GM19467 (cell line): ENCODE data around the gene RASGRP3.
A peak's percentile ranks its signal among the peaks of the same experiment; 100 is the strongest.

Experiments
- ATAC-seq: cut with Tn5 transposase; IDR thresholded peaks from one replicate; pipeline ENCODE4 v1.9.1; 2021; ENCODE audit warnings: mild to moderate bottlenecking, moderate library complexity; ENCODE audit not compliant: unreplicated experiment

The RASGRP3 gene

DNA sequence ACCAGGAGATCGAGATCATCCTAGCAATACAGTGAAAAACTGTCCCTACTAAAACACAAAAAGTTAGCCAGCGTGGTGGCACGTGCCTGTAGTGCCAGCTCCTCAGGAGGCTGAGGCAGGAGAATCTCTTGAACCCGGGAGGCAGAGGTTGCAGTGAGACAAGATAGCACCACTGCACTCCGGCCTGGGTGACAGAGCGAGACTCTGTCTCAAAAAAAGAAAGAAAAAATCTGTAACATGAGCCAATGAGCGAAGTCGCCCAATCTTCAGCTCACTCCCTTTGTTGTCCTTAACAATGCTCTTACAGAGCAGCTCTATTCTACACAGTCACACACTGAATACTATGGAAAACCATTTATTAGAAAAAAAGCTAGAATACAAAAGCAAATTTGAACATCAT, 100.6 kb downstream of the RASGRP3 start:
- no peak for ATAC-seq

DNA sequence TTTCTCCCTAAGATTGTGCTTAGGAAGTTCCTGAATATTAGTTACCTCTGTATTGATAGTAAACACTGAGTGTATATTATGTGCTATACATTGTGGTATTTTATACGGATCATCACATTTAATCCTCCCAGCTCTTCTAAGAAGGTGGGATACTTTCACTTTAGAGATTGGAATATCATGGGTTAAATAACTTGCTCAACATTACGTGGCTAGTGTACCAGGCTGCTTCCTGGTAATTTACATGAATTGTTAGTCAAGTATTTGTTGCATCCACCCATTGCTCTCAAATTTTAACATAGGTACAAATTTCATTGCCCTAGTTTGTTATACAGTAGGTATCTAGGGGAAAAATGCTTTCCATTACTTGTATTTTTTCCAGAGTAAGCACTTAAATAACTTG, 101.2 kb downstream of the RASGRP3 start:
- no peak for ATAC-seq

DNA sequence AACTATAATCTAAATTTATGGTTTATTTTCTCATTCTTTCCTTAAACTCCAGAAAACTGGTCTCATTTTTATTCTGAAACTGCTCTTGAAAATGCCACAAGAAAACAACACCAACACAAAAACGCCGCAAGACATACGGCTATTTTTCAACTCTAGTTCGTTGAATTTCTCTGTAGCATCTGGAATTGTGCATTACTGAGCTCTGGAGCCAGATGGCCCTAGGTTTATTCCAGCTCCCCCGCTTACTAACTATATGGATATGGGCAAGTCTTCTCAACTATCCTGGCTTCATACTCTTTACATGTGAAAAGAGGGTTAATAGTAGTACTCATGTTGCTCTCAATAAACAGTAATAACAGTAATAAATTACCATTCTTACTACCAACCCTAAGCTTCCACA, 102.8 kb downstream of the RASGRP3 start:
- no peak for ATAC-seq

DNA sequence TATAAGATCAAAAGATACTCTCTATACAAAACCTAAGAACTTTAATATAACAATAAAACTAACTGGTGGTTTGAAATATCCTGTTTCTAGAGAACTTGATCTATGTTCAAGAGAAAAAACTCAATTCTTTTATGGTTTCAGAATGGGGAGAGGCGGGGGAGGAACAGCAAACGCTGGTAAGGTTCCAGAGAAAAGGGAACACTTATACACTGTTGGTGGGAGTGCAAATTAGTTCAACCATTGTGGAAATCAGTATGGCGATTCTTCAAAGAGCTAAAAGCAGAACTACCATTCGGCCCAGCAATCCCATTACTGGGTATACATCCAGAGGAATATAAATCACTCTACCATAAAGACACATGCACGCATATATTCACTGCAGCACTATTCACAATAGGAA, 105.4 kb downstream of the RASGRP3 start:
- no peak for ATAC-seq

DNA sequence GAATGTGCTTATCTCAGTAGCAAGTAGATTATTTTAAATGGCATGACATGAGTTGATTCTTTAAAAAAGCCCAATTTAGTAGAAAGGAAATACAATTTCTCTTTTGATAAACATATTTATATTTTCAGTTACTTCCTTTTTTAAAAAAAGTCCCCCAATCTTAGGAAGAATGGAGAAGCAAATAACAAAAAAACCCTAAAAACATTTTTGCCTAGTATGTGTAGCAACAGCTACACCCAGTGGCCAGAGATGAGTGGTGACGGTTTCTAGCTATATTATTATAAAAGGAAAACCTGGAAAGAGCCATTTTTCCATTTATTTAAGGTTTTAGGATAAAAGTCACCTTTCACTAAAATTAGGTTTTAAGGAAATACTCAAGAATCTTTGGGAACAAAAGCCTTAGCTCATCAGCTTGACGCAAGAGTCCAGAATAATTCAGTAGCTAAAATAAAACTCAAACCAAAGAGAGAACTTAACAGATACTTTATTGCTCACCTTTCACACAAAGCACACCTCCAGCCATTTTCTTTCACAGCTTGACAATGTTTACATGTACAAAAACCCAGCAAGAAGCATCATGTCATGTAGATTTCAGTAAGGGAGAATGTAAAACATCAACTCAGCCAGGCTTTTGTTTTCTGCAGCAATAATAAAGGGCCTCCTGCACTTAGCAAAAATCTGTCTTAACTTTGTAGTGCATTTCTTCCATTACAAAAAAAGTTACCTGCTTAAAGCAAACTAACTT, 106.9 kb downstream of the RASGRP3 start:
- no peak for ATAC-seq

DNA sequence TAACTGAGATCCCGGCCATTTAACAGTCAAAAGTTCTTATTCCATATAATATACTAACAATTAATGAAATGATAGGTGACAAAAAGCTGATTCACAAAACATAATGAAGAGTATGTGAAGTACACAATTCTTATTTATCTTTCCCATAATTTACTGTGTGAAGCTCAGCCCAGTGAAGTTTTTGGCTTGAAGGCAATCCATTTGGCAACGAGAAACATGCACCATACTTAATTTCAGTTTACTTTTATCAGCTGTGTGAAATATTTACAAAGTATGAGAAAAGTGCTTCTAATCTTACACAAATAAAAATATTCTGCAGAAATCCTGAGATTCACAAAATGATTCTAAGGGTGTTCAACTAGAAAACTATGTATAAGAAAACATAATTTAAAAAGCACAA, 110.3 kb downstream of the RASGRP3 start:
- ATAC-seq: no peak

DNA sequence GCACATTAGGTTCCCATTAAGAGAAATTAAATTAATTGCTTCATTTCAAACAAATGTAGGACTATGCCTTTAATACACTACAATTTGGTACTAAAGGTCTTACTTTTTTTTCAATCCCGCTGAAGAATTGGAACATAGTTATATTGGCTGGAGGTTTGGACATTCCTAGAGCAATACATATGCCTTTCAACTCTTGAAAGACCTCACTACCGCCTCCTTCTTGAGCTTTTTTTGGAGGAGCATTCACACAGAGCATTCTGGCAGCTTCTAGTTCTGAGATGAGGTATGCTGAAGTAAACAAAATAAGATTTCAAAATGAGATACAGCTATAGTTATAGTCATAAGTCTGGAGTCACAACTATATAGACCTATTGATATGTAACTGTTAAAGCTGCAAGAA, 111.8 kb downstream of the RASGRP3 start:
- no peak for ATAC-seq

DNA sequence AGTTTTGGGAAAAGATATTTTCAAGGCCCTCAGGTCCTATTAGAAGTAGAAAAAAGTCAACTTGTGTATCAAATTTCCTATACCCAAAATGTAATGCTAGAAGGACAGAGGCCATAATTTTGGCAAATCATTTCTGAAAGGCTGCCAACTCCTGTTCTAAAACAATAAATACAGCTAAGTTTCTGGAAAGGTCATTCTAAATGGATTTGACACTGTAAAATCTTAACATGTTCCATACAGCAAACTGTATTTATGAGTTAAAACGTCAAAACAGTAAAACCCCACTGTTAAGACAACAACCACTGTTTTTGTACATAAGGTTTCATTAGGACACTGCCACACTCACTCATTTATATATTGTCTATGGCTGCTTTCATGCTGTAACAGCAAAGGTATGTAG, 113.0 kb downstream of the RASGRP3 start:
- no peak for ATAC-seq

DNA sequence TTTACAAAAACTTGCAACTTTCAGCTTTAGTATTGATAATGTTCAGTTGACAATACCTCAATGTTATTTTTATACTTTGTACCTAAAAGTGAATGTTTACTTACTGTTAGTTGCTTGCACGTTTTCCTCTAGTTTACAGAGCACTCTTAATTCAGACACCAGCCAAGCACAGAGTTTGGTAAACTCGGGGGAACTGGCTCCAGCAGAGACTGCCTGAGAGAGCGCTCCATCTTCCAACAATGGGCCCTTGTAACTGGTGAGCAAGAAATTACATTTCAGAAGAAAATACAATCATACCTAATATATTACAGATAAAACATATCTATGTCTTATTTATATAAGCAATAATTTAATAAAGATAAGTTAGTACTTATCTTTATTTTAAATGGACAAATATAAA, 118.9 kb downstream of the RASGRP3 start:
- no peak for ATAC-seq

DNA sequence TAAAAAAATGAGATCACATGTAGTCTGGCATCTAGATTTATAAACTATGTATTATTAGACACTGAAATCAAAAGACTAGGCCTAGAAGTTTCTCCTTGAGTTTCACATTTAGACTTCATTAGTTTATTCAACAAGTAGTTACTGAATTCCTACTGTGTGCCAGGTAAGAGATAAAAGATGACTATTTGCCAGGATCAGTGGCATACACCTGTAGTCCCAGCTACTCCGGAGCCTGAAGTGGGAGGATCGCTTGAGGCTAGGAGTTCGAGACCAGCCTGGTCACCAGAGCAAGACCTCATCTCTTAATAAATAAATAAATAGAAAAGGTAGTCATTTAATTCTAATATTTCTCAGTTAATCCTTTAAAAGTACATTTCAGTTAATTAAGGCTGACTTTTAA, 120.6 kb downstream of the RASGRP3 start:
- no peak for ATAC-seq

DNA sequence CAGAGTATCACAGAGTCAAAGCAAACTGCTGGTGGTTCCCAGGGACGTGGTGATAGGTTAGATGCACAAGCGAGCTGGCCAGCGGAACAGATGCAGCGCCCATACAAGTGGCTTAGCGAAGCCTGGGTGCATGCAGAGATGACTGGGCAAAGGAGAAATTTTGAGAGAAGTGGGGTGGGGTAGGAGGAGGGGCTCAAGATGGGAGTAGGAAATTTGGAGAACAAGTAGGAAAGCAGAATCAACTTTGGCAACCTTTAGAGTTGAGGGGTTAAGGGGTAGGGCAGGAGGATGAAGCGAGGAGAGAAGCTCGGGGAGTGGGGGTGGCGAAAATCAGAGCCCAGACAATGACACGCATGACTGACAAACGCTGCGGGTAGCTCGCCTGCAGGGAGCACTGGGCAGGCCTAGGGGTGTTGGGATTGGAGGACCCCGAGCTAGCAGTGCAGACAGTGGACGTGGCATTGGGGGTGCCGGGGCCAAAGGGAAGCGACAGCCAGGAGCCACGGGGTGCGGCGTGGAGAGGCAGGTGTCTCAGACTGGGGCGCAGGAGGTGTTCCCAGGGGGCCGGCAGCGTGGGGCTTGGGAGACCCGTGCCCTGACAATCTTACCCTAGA, 122.2 kb downstream of the RASGRP3 start:
- peak; percentile 47 for ATAC-seq

DNA sequence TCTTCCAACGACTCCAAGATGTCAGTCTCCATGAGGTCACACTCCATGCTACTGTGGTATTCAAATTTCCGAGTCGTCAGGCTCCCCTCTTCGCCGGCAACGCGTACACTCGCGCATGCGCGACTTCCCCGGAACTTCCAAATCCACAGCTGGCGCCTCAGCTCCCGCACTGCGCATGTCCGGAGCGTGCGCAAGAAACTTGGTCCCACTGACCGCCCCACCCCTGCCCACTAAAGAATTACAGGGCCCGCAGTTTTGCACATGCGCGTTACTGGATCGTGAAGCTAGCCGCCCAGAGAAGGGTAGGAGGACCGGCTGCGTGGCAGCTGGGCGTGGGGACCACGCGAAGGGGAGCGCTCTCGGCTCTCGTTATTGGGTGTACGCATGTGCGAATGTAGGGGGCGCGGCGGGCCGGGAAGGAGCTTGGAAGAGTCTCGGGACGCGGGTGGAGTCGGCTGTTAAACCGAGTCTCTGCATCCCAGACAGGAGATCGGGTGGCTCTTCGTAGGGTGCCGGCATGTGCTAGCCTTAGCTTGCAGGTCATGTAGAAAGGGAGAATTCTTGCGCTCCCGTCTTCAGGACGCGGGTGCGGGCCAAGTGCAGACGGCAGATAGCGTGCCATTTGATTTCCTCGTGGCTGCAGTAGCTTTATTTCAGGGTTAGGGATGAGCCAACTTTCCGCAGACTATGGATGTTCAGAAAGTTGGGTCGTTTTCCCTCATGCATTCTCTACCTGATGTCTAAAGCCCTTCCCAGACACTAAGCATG, 122.9 kb downstream of the RASGRP3 start, which contains the start of gene FAM98A:
Gene FAM98A (minus strand): TSS at position 125 of the 768 bp plus-strand sequence. CDS start 78 bp downstream, at position 47.
- ATAC-seq: peak; percentile 94

DNA sequence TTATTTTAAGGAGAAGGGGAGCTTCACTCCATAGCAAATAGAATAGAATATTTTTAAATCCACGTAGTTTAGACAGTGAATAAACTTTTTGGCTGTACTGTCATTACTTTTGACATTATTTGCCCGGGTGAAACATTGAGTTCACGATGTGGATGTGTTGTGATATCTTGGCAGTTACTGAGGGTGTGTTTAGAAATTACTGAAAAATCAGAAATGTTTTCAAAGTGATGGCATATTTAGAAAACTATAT, 123.4 kb downstream of the RASGRP3 start:
- ATAC-seq: no peak

DNA sequence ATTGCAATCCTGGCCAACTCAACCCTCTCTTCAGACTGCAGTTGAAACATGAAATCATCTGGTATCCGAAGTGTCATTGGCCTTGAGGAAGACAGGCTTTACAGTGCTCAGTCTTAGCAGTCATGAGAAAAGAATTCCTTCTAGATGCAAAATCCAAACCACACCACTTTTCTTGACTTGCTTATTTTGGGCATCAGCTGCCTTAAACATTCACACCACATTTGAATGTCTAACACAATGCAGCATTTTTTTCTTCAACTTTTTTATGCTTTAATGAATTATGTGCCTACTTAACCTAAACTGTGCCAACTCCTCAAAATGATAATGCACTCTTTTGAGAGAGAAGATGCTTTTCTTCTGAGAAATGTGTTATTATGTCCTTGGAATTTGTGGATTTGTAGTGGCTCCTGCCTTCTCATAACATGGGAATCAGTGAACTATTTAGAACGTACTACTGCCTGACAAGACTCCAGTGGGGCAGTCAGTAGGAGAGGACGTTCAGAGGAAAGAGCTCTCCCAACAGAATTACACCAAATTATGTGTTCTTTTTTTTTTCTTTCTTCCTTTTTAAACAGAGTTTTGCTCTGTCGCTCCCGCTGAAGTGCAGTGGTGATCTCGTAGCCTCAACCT, 125.9 kb downstream of the RASGRP3 start:
- ATAC-seq: no peak

DNA sequence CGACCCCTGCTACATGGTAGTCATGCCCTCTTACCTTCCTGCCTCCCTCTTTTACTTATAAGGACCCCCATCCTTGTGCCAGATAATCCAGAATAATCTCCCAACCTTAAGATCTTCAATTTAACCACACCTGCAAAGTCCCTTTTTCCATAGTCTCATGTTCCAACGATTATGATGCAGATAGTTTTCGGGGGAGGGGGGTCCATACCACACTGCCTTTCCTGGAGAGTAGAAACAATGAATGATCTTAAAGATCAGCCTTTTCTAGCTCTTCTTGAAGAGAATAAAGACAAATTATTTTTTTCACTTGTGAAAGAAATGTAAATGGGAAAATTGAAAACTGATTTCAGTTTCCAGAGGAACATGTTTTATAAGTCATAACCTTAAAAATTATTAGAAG, 127.0 kb downstream of the RASGRP3 start:
- no peak for ATAC-seq

DNA sequence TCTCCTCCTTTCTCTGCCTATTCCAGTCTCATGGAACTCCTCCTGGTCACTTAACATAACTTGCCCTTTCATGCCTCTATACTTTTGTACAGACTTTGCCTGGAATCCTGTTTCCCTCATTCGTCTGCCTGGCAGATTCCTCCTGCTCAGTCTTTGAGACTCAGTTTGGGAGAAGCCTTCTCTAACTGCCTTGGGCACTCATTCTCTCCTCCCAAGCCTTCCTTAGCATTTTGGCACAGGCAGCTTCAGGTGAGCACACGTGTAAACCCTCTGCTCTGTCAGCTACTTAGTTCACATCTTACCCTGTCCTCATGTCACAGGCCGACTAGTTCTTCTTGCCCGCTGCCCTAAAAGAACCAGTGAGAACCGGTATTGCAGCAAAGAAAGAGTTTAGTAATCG, 128.6 kb downstream of the RASGRP3 start:
- ATAC-seq: no peak

DNA sequence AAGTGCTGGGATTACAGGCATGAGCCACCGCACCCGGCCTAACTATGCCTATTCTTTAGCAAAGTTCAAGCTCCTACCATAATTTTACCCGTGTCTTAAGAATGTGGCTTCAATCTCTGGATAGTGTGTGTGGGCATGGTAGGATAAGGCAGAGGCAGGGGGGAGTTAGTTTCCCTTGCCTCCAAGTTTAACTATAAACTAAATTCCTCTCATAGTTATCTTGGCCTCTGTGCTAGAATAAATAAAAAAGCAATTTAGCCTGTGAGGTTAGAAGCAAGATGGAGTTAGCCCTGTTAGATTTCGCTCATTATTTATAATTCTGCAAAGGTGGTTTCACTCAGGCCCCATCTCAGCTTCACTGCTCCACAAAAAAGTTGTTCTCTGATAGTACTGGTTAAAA, 129.7 kb downstream of the RASGRP3 start:
- no peak for ATAC-seq

DNA sequence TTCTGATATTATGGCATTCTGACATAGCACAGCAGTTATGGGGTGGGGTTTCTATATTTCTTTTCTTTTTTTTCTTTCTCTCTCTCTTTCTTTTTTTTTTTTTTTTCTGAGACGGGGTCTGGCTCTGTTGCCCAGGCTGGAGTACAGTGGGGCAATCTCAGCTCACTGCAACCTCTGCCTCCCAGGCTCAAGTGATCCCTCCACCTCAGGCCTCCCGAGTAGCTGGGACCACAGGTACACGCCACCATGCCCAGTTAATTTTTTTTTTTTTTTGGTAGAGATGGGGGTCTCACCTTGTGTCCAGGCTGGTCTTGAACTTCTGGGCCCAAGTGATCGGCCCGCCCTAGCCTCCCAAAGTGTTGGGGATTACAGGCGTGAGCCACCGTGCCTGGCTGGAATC, 130.2 kb downstream of the RASGRP3 start:
- ATAC-seq: no peak

DNA sequence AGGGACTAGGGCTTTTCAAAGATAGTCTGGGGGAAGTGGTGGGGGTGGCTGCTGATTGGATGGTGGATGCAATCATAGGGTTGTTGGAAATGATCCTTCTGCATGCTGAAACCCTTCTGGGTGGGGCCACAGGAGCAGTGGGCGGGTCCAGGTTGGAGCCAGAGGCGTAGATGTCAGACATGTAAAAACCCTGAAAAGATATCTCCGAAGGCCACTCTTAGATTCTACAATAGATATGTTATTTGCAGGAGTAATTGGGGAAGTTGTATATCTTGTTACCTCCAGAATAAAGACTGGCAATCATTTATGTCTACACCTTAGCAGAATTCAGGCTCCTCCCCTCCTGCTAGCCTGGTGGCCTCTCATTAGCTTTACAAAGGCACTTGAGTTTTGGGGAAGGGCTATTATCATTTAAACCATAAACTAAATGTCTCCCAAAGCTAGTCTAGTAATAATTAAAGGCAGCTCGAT, 130.8 kb downstream of the RASGRP3 start:
- no peak for ATAC-seq

DNA sequence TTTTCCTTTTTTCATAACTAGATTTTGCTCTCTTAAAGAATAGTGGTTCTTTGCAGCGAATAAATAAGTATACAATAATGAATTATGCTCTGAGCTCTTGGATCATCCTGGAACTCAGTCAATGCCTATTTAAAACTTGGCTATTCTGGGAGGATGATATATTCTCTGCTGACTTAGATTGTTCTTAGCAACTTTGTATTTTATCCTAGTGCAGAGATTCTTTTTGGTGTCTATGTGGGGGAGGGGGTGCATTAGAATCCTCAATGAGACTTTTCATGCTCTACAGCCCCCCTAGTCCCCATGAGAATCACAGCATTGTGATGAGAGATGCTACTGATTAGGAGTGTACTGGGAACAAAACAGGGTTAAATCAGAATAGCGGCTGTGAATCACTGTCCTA, 131.5 kb downstream of the RASGRP3 start:
- no peak for ATAC-seq

DNA sequence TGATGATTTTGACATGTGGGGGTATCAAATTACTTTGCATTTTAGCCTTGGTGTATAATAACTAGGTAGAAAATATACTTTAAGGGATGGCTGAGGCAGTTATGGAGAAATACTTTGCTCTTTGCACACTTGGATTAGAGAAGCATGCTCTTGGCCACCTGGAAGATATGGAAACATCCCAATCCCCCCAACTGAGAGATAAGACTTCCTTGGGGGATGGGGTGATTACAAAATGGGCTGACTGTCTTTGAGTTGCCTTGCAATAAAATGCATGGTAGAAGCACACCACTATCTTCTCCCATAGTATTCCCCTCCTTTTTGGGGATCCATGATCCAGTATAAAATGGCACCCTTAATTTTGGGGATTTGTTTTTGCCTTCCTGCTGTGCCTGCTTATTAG, 137.7 kb downstream of the RASGRP3 start:
- no peak for ATAC-seq
